ENCODE results near the gene RPRD1B. TPM values are rescaled to one million over a fixed set of nuclear protein-coding genes. Genes with fewer than 3 reads are reported as not detected.

RPRD1B gene
- total RNA-seq, 4 donors from 2014 or later: 15.2 to 25.9 (median 23.6) TPM

DNA sequence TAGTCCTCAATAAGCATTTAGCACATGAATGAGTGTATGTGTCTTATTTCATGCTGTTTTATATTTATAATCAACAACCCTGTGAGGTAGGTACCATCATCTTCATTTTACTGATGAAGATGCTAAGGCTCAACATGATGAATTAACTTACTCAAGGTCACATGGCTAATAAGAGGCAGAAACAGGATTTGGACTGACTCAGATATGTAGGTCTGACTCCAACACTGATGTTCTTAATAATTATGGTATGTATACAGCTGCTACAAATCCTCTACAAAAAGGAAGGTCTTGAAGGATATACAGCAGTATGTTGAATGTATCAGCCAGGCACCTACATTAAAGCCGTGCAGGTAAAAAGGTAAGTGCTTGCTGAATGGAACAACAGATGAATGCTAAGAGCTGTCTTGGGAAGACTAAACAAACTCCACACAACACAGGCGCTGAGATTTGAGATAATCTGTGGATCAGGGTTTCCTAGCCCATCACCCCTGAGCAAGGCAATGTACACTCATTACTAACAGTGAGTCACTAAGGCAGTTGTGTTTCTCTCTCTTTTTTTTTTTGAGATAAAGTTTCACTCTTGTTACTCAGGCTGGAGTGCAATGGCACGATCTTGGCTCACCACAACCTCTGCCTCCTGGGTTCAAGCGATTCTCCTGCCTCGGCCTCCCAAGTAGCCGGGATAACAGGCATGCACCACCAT lies 32.2 kb upstream of the RPRD1B start:
- no peaks in the 10 kb centered on the region for H3K9me3 ChIP-seq

DNA sequence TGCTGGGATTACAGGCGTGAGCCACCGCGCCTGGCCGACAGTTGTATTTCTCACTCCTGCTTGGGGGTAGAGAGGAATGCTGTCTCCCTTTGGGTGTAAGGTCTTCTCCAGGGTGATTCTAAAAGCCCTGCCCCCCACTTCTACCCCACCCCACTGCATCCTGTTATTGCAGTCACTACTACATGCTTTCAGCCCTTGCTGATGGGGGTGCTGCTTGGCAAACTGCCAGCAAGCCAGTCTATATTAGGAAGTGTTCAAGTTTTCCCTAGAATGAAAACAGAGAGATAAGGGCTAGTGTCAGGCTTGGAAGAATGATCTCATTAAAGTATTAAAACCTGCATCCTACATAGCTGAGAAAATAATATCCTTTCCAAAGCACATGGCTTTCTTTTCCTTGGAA lies 31.6 kb upstream of the RPRD1B start:
- intact Hi-C loops (cut with DNase I): no loop called here
- no peak overlapping the region for H3K27ac ChIP-seq
- DNase-seq: no peak
- H3K36me3 ChIP-seq: peaks cover 4 to 94% (median 24%) of the 10 kb centered on the region in 3 donors
- TF ChIP-seq POLR2A (IDR thresholded peaks at IDR 0.05): no peak
- TF ChIP-seq, protein P1, sequence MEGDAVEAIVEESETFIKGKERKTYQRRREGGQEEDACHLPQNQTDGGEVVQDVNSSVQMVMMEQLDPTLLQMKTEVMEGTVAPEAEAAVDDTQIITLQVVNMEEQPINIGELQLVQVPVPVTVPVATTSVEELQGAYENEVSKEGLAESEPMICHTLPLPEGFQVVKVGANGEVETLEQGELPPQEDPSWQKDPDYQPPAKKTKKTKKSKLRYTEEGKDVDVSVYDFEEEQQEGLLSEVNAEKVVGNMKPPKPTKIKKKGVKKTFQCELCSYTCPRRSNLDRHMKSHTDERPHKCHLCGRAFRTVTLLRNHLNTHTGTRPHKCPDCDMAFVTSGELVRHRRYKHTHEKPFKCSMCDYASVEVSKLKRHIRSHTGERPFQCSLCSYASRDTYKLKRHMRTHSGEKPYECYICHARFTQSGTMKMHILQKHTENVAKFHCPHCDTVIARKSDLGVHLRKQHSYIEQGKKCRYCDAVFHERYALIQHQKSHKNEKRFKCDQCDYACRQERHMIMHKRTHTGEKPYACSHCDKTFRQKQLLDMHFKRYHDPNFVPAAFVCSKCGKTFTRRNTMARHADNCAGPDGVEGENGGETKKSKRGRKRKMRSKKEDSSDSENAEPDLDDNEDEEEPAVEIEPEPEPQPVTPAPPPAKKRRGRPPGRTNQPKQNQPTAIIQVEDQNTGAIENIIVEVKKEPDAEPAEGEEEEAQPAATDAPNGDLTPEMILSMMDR (IDR thresholded peaks at IDR 0.05): no peak
- H3K4me3 ChIP-seq: no peak overlapping the region
- H3K27me3 ChIP-seq: no peaks in the 10 kb centered on the region
- no peaks in the 10 kb centered on the region for H3K9me3 ChIP-seq
- 96% methylated on average over 4 of the region's 4 CpGs for whole genome bisulfite sequencing, 2 donors
- no peaks in the 10 kb centered on the region for H3K4me1 ChIP-seq

More for the DNA sequence above, 32.2 kb upstream of the RPRD1B start:
- no peaks in the 10 kb centered on the region for H3K4me1 ChIP-seq
- TF ChIP-seq, protein P1 (IDR thresholded peaks at IDR 0.05): no peak
- TF ChIP-seq POLR2A (IDR thresholded peaks at IDR 0.05): no peak
- intact Hi-C loops (cut with DNase I): no loop called here
- no peak overlapping the region for H3K27ac ChIP-seq
- no peak overlapping the region for H3K4me3 ChIP-seq
- H3K27me3 ChIP-seq: no peaks in the 10 kb centered on the region
- peaks cover 4 to 97% (median 24%) of the 10 kb centered on the region in 3 donors for H3K36me3 ChIP-seq
- DNase-seq: no peak
- WGBS, 2 donors: 75 to 91% methylated on average over 6 of the region's 6 CpGs

DNA sequence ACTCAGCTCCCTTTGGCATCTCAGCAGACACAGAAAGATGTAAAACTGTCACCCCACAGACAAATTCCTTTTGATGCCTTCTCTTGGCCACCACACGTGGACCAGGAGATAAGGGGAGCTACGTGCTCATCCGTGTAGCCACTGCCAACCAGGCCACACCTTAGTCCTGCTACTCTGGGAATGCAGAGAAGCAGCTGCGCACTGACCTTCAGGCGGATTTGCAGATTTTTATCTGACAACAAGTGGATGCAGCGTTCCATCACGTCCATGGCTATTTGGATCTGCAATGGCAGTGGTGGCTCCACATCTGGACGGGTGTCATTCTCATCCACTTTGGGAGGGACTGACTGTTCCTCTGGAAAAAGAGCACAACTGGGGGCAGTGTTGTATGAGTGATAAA lies 31.1 kb upstream of the RPRD1B start:
- 91 to 95% methylated on average over 8 of the region's 8 CpGs for WGBS, 2 donors
- no peak for DNase-seq
- no peaks in the 10 kb centered on the region for H3K4me1 ChIP-seq
- TF ChIP-seq POLR2A (IDR thresholded peaks at IDR 0.05): no peak
- TF ChIP-seq, protein P1 (IDR thresholded peaks at IDR 0.05): no peak
- peaks cover 4 to 89% (median 24%) of the 10 kb centered on the region in 3 donors for H3K36me3 ChIP-seq
- H3K27ac ChIP-seq: no peak overlapping the region
- no peaks in the 10 kb centered on the region for H3K27me3 ChIP-seq
- no peaks in the 10 kb centered on the region for H3K9me3 ChIP-seq
- intact Hi-C loops (cut with DNase I): no loop called here
- H3K4me3 ChIP-seq: no peak overlapping the region

DNA sequence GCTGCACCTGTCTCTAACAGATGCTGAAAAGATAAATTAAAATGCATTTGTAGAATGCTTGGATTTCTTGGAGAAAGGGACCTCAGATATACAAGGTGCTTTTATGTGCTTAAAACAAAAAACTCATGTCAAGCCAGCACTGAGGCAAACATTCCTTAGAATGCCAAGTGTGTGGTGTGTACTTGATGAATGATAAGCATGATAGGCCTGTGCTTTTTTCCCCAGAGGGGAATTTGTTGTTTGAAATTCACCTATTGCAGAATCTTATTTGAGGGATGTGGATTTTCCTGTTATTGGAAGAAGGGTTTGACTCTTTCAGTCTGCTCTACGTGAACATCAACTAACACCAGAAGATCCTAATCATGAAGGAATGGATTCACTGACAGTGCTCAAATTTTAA lies 29.1 kb upstream of the RPRD1B start:
- TF ChIP-seq POLR2A (IDR thresholded peaks at IDR 0.05): no peak
- TF ChIP-seq, protein P1 (IDR thresholded peaks at IDR 0.05): no peak
- Histone ChIP-seq H3K27ac (no peak overlapping the region), H3K4me3 (no peak overlapping the region), H3K27me3 (no peaks in the 10 kb centered on the region), H3K4me1 (no peaks in the 10 kb centered on the region), H3K36me3 (peaks cover 0 to 71% (median 9%) of the 10 kb centered on the region in 3 donors), H3K9me3 (no peaks in the 10 kb centered on the region)
- intact Hi-C loops (cut with DNase I): no loop called here
- DNase-seq: no peak
- WGBS, 2 donors: 82% methylated on average over 1 of the region's 1 CpG; no CpG with 5 or more reads in 1 of the 2 donors

DNA sequence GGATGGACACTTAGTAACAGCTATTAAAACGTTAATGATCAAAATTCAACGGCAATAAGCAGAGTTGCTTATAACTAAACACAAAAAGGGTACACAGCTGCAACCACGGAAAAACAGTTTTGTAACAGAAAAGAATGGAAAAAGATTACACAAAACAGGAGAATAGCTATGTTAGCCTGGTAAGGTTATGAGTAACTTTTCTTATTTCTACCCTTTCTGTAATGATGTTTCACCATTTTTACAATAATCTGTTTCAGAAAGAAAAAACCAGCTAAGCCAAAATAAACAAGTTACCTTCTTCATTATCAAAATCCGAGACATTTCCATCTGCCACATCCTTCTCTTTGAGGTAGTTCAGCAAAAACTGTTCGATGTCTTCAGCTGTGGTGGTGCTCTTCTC lies 27.6 kb upstream of the RPRD1B start:
- Histone ChIP-seq H3K27me3 (no peaks in the 10 kb centered on the region), H3K9me3 (no peaks in the 10 kb centered on the region), H3K27ac (no peak overlapping the region), H3K4me1 (no peaks in the 10 kb centered on the region), H3K4me3 (no peak overlapping the region), H3K36me3 (peaks cover 0 to 64% (median 1%) of the 10 kb centered on the region in 3 donors)
- no peak for DNase-seq
- 76 to 78% methylated on average over 5 of the region's 5 CpGs for WGBS, 2 donors
- TF ChIP-seq, protein P1 (IDR thresholded peaks at IDR 0.05): no peak
- TF ChIP-seq POLR2A (IDR thresholded peaks at IDR 0.05): no peak
- intact Hi-C loops (cut with DNase I): no loop called here

Measured in esophagus squamous epithelium (tissue), 5 donors.